Right ventricle myocardium inferior (tissue), 1 donor: ENCODE results near the gene ZNF680. TPM values are rescaled to one million over a fixed set of nuclear protein-coding genes. Genes with fewer than 3 reads are reported as not detected.

ENCODE experiments used
- ATAC-seq: fragments of 200-7000 bp; cut with Tn5 transposase; one replicate; pipeline ENCODE4 v1.9.1; 2020; ENCODE audit warnings: mild to moderate bottlenecking, moderate library complexity
- DNase-seq: peaks from one replicate; pipeline ENCODE4 v3.0.0; 2021; ENCODE audit errors: missing footprints
- intact Hi-C: fragments of 100-400 bp; cut with DNase I; formaldehyde crosslinking; loops from one replicate; pipeline ENCODE4 v1.11.0; 2022
- total RNA-seq: library from RNA; stranded (reverse); fragmentation: NEBNext Ultra II Directional; extraction: Animal tissue kit (Norgen Biotek cat#: 25700); gene quantifications from one replicate; pipeline ENCODE4 v1.2.1, GENCODE V29; 2021
- donor health status: DM: no; HTN: yes; CAD: no; lungs with severe emphysema.

Gene ZNF680
- total RNA-seq, 1 donor from 2014 or later: 20.9 TPM

DNA sequence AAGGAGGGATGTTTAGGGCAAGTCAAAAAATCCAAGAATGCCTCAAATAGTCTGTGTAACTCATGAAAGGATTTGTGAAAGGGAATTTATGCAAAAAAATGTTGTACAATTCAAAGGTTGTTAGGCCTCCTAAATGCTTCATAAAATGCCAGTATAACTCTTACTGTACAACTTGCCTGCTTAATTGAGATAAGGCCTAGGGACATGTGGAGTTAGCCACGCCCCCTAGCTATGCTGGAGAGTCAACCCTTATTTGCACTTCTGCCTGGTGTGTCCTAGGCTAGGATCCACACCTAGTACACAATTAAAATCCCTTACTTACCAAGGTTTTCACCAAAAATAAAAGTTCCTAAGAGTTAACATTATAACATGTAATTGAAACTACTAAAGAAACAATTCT lies 77.2 kb downstream of the ZNF680 start:
- intact Hi-C loops: no loop called here
- ATAC-seq: no peak

More for the DNA sequence above, 77.2 kb downstream of the ZNF680 start:
- DNase-seq: no peak

Other genes with a start within 250 kb of the ZNF680 start
- gene ZNF736, start 249.1 kb downstream of the ZNF680 start, total RNA-seq: 3.4 TPM
- gene ZNF107, start 103.1 kb upstream of the ZNF680 start, total RNA-seq: 1.7 TPM
- 4.6 TPM for gene ZNF138, start 231.4 kb upstream of the ZNF680 start, total RNA-seq